ENCODE measurements around the gene DIP2B. TPM values are rescaled to one million over a fixed set of nuclear protein-coding genes. Genes with fewer than 3 reads are reported as not detected.

Gene DIP2B
- total RNA-seq, 2 experiments from 2014 or later: 17.0 to 24.1 TPM

DNA sequence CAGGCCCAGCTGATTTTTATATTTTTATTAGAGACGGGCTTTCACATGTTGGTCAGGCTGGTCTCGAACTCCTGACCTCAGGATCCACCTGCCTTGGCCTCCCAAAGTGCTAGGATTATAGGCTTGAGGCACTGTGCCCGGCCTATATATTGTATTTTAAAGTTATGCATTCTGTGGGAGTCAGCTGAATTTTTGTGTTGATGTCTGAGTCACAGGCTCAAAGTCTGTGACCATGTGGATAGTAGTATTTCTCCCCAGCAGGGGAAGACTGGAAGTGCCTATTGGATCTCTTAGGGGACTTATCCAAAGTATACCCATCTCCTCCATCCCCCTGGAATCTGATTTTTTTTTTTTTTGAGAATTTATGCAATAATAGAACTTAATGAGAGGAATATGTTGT, 215.3 kb downstream of the DIP2B start:
- ChIA-PET CTCF (ENCODE audit: unreplicated experiment) (no interaction called here), POLR2A (interaction anchor here (2.1 kb wide), 1 partner anchor 11 kb away, joined by 7 read pairs; no protein-coding TSS in a partner anchor)
- peaks cover 6% of the 10 kb centered on the region for H3K4me1 ChIP-seq (ENCODE audit: insufficient read depth, low read length, poor library complexity, severe bottlenecking)
- no peaks in the 10 kb centered on the region for H4K20me1 ChIP-seq (ENCODE audit: insufficient read depth, low read length)
- TF ChIP-seq EZH2phosphoT487 (IDR thresholded peaks at IDR 0.05; ENCODE audit: borderline replicate concordance, low read depth, low read length) (no peak), CTCF (conservative IDR thresholded peaks at IDR 0.05; ENCODE audit: low read length) (no peak)
- DNase-seq (ENCODE audit: low spot score): no peak
- intact Hi-C loops (cut with micrococcal nuclease; ENCODE audit: unreplicated experiment): no loop called here
- no peak overlapping the region for H2AFZ ChIP-seq (ENCODE audit: low read length)
- H3K9me2 ChIP-seq (ENCODE audit: insufficient read depth, low read length): no peaks in the 10 kb centered on the region
- no TSS peak for BruUV-seq (replicated peaks)
- H3K79me2 ChIP-seq (ENCODE audit: insufficient read depth, low read depth, low read length): no peaks in the 10 kb centered on the region
- H3K9me3 ChIP-seq (ENCODE audit: low read length): no peaks in the 10 kb centered on the region
- no peak overlapping the region for H3K4me3 ChIP-seq (ENCODE audit: low read depth, low read length, poor library complexity, severe bottlenecking)
- H3K36me3 ChIP-seq (ENCODE audit: insufficient read depth, low read length): peaks cover 56% of the 10 kb centered on the region
- no peak overlapping the region for H3K27ac ChIP-seq (ENCODE audit: low read depth, low read length, poor library complexity, severe bottlenecking)
- H3K4me2 ChIP-seq (ENCODE audit: low read length): no peak overlapping the region

DNA sequence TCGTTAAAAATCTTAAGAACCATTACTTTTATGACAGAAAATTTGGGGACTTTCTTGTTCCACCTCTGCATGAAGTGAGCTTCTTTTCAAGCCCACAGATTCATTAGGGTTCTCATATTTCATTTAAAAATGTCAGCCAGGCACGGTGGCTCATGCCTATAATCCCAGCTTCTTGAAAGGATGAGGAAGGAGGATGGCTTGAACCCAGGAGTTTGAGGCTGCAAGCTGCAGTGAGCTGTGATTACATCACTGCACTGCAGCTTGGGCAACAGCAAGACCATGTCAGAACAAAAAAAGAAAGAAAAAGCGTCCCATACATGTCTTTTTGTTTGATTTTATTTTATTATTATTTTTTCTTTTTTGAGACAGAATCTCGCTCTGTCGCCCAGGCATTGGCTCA, 215.7 kb downstream of the DIP2B start:
- no peaks in the 10 kb centered on the region for H4K20me1 ChIP-seq (ENCODE audit: insufficient read depth, low read length)
- H2AFZ ChIP-seq (ENCODE audit: low read length): no peak overlapping the region
- H3K4me2 ChIP-seq (ENCODE audit: low read length): no peak overlapping the region
- no TSS peak for BruUV-seq (replicated peaks)
- CTCF ChIA-PET (ENCODE audit: unreplicated experiment): no interaction called here
- no peaks in the 10 kb centered on the region for H3K9me3 ChIP-seq (ENCODE audit: low read length)
- no peak for TF ChIP-seq CTCF (conservative IDR thresholded peaks at IDR 0.05; ENCODE audit: low read length)
- TF ChIP-seq EZH2phosphoT487 (IDR thresholded peaks at IDR 0.05; ENCODE audit: borderline replicate concordance, low read depth, low read length): no peak
- POLR2A ChIA-PET: interaction anchor here (2.1 kb wide), 1 partner anchor 10 kb away, joined by 7 read pairs; no protein-coding TSS in a partner anchor
- H3K9me2 ChIP-seq (ENCODE audit: insufficient read depth, low read length): no peaks in the 10 kb centered on the region
- H3K4me3 ChIP-seq (ENCODE audit: low read depth, low read length, poor library complexity, severe bottlenecking): no peak overlapping the region
- peaks cover 56% of the 10 kb centered on the region for H3K36me3 ChIP-seq (ENCODE audit: insufficient read depth, low read length)
- no peak for DNase-seq (ENCODE audit: low spot score)
- H3K27ac ChIP-seq (ENCODE audit: low read depth, low read length, poor library complexity, severe bottlenecking): no peak overlapping the region
- peaks cover 6% of the 10 kb centered on the region for H3K4me1 ChIP-seq (ENCODE audit: insufficient read depth, low read length, poor library complexity, severe bottlenecking)
- intact Hi-C loops (cut with micrococcal nuclease; ENCODE audit: unreplicated experiment): no loop called here
- H3K79me2 ChIP-seq (ENCODE audit: insufficient read depth, low read depth, low read length): no peaks in the 10 kb centered on the region

DNA sequence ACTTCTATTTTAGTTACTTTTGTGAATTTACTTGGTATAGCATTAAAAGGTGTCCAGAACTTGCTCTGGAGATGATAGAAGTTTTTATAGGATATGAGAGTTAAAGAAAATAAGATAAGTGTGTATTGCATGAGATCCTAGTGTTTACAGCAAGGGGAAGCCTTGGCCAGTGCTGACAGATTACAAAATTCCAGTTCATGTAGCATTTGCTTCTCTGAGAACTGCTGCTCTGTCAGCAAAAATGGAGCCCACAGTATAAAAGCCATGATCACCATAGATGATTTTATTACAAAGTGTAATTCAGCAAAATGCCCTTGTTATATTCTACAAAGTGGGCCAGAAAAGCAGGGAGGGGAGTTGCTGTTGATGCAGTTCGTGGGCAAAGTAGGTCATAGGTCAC, 219.1 kb downstream of the DIP2B start:
- BruUV-seq (replicated peaks): no TSS peak
- ChIA-PET CTCF (ENCODE audit: unreplicated experiment) (no interaction called here), POLR2A (no interaction called here)

More for the DNA sequence above, 219.1 kb downstream of the DIP2B start:
- no peaks in the 10 kb centered on the region for H3K9me3 ChIP-seq (ENCODE audit: low read length)
- no peaks in the 10 kb centered on the region for H3K79me2 ChIP-seq (ENCODE audit: insufficient read depth, low read depth, low read length)
- TF ChIP-seq EZH2phosphoT487 (IDR thresholded peaks at IDR 0.05; ENCODE audit: borderline replicate concordance, low read depth, low read length) (no peak), CTCF (conservative IDR thresholded peaks at IDR 0.05; ENCODE audit: low read length) (no peak)
- H2AFZ ChIP-seq (ENCODE audit: low read length): no peak overlapping the region
- peaks cover 67% of the 10 kb centered on the region for H3K36me3 ChIP-seq (ENCODE audit: insufficient read depth, low read length)
- H4K20me1 ChIP-seq (ENCODE audit: insufficient read depth, low read length): no peaks in the 10 kb centered on the region
- H3K9me2 ChIP-seq (ENCODE audit: insufficient read depth, low read length): no peaks in the 10 kb centered on the region
- H3K4me2 ChIP-seq (ENCODE audit: low read length): no peak overlapping the region
- peaks cover 6% of the 10 kb centered on the region for H3K4me1 ChIP-seq (ENCODE audit: insufficient read depth, low read length, poor library complexity, severe bottlenecking)
- DNase-seq (ENCODE audit: low spot score): no peak
- no peak overlapping the region for H3K4me3 ChIP-seq (ENCODE audit: low read depth, low read length, poor library complexity, severe bottlenecking)
- intact Hi-C loops (cut with micrococcal nuclease; ENCODE audit: unreplicated experiment): no loop called here
- H3K27ac ChIP-seq (ENCODE audit: low read depth, low read length, poor library complexity, severe bottlenecking): no peak overlapping the region
